PFSK-1 (cell line): ENCODE data around the gene WIZ.

Experiments
- FOXP2 ChIP-seq: optimal IDR thresholded peaks from 2 replicates; pipeline ENCODE3; 2011; ENCODE audit warnings: borderline replicate concordance, control low read depth, inconsistent platforms; ENCODE audit not compliant: insufficient read depth; ENCODE audit errors: extremely low read length, extremely low read depth
- POLR2AphosphoS5 ChIP-seq: IDR thresholded peaks from 2 replicates; pipeline ENCODE4 v1.6.1; 2012; ENCODE audit warnings: low read depth, mild to moderate bottlenecking, control low read depth, low read length, moderate library complexity
- SIN3A ChIP-seq: IDR thresholded peaks from 2 replicates; pipeline ENCODE4 v1.6.1; 2012; ENCODE audit warnings: mild to moderate bottlenecking, low read length, moderate library complexity, borderline replicate concordance; ENCODE audit not compliant: insufficient read depth
- TAF1 ChIP-seq: IDR thresholded peaks from 2 replicates; pipeline ENCODE4 v1.6.1; 2012; ENCODE audit warnings: low read length, control low read depth, borderline replicate concordance; ENCODE audit not compliant: insufficient read depth

- TF ChIP-seq TAF1 (no peak), SIN3A (no peak), POLR2AphosphoS5 (no peak), FOXP2 (no peak)
These were observed 76.9 kb downstream of the WIZ start for GRCh38 chr19:15372891-15373301.
